Caki2 (cell line): ENCODE results near the gene DGKD. TPM values are rescaled to one million over a fixed set of nuclear protein-coding genes. Genes with fewer than 3 reads are reported as not detected.

Experiments used
- DNase-seq: peaks from one replicate; pipeline ENCODE4 v3.0.0-alpha.2; 2015; ENCODE audit warnings: low read depth
- in situ Hi-C: cut with HindIII; loops from 2 replicates; pipeline ENCODE4 v1.10.0; 2016; ENCODE audit warnings: low sequenced_read_pairs, low pct_unique_long_range_greater_than_20kb, mixed read lengths
- total RNA-seq: library from RNA; depleted of rRNA; stranded (reverse); fragments of >200 nt; shearing (Covaris generic); gene quantifications from 2 replicates; pipeline ENCODE4 v1.2.3, GENCODE V29; 2014; ENCODE audit warnings: low replicate concordance

Gene DGKD
- total RNA-seq, 1 experiment from 2014 or later, result 7.8 TPM

DNA sequence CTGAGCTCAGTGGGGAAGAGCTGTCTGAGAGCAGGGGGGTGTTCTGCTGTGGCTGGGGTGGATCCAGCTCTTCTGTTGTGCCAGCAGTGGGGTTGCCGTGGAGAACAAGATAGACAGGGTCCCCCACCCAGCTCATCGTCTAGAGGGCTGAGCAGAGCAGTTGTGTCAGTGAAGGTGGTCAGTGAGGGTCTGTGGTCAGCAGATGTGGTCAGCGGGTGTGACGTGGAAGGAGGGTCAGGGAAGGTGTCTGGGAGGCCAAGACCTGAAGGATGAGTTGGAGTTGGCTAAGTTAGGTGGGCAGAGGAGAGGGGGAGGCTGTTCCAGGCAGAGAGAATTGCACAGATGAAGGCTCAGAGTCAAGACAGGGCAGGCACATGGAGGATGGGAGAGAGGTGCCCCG is 103.1 kb downstream of the DGKD start:
- in situ Hi-C loops, result no loop called here
- no peak for DNase-seq

DNA sequence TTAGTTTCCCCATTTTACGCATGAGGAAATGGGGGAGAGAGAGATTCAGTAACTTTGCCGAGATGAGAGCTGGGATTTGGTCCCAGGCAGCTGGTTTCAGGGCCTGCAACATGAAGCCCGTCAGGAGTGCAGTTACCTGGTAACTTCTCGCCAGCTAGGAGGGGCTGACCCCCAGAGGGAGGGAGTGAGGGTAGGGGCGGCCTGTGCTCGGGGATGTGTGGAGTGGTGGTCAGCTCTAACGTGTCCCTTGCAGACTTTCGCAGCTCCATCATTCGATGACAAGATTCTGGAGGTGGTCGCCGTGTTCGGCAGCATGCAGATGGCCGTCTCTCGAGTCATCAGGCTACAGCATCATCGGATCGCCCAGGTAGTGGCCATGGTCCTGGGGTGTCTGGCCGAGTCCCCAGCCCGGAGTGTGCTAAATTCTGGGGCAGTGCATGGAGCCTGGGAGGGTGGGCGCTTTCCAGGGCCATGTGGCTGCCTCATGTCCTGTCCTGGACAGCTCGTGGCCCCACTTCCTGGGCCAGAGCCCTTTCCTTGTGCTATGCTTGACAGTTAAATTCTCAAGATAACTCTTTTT is 103.8 kb downstream of the DGKD start:
- in situ Hi-C loops, result no loop called here
- no peak for DNase-seq

DNA sequence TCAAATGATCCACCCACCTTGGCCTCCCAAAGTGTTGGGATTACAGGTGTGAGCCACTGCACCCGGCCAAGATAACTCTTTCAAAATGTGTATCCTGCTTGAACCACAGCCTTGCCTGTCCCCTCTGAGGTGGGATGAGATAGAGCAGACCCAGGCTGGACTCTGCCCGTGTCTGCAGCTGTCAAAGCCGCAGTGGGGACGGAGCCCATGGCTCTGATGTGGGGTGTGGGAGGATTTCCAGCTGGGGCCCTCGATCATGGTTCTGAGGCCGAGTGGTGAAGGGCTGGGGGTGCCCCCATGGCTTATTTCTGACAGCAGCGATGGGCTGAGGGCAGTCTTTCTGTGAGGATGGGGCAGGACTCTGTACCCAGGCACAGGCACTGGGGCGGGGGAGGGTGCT is 104.5 kb downstream of the DGKD start:
- DNase-seq, result no peak
- in situ Hi-C loops, result no loop called here

DNA sequence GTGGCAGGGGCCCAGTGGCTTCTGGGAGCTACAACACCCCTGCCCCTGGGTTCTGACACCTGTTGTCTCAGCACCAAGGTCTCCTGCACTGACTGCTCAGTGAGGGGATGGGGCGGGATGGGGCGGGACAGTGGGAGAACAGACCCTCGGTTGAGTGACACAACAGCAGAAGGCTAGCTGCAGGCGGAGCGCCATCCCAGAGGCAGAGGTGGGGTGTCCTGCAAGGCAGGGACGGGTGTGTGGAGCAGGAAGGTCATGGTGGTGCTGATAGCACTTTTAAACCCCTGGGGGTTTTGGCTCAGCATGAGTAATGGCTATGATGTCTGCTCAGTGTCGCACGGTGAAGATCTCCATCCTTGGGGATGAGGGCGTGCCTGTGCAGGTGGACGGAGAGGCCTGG is 105.1 kb downstream of the DGKD start:
- in situ Hi-C loops, result no loop called here
- no peak for DNase-seq

DNA sequence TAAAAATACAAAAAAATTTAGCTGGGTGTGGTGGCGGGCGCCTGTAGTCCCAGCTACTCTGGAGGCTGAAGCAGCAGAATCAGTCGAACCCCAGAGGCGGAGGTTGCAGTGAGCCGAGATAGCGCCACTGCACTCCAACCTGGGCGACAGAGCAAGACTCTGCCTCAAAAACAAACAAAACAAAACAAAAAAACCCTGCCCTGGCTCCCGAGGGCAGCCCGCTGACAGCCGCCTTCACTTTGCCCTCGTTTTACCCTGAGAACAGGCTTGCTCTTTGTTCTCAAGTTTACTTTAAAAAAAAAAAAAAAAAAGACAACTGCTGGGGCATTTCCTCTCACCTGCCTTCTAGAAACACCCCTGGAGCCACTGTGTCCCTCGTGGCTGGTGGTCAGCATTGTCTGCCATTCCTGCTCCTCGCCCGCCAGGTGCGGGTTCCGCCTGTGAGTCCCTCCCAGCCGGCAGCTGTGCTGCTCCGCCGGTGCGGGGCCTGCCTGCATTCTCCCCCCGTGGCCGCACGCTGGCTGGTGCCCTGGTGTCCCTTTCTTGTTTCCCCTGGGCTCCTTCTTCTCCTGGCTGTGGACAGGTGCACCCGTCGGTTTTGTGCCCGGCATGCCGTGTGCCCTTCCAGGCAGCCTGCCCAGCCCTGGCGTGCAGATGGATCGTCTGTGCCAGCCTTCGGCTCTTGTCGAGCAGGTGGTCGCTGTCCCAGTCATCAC is 106.6 kb downstream of the DGKD start:
- in situ Hi-C loops, result no loop called here
- DNase-seq, result no peak

DNA sequence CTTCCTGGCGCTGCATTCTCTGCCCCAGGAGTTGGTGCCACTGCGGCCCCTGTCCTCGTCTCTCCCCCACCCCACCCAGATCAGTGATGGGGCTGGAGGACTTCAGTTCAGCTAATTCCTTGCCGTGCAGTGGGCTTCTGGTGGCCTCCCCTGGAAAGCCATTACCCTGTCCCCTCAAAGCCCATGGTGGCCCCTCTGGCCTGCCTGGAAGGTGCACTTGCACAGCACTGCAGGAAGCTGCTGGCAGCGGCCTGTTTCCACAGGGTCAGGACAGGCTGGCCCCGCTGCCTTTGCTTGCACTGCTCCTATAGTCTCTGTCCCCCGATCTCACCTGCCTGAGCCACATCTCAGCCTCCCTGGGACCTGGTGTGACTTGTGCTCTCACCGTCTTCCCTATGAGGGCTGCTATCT is 107.2 kb downstream of the DGKD start:
- no peak for DNase-seq
- in situ Hi-C loops, result no loop called here

DNA sequence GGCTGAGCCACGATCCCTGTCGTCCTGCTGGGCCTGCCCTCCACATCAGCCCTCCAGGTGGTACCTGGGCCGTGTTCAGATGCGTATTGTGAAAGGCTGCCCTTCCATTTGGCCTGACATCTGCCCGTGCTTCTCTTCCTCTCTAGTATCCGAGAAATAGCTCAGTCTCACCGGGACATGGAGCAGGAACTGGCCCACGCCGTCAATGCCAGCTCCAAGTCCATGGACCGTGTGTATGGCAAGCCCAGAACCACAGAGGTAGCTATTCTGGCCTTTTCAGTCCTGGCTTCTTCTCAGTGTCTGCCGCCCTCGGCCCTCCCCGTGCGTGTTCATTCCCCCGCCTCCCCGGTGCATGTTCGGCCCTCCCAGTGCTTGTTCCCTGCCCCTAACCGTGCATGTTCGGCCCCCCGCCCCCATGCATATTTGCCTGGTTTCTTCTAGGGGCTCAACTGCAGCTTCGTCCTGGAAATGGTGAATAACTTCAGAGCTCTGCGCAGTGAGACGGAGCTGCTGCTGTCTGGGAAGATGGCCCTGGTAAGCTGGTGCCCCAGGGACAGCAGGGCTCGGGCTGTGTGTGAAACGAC is 108.0 kb downstream of the DGKD start:
- in situ Hi-C loops, result no loop called here
- no peak for DNase-seq

DNA sequence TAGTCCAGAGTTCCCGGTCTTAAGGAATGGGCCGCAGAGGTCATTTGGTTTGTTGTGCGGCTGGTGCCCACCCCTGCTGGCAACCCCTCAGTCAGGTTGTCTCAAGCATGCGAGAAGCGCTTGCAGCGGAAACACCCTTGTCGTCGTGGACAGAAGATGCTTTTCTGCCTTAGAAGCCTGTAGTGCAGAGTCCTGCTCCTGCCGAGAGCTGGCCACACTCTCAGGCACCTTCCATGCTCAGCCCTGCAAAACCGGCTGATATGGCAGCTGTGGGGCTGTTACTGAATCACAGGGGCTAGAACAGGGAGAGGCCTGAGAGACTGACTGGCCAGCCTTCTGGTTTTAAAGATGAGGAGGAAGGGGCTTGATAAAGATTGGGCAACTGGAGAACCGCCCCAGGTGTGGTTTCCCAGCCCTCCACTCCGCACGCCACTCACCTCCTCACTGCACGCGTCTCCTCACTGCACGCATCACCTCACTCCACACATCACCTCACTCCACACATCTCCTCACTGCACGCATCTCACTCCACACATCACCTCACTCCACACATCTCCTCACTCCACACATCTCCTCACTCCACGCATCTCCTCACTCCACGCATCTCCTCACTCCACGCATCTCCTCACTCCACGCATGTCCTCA is 108.7 kb downstream of the DGKD start:
- no peak for DNase-seq
- in situ Hi-C loops, result no loop called here

DNA sequence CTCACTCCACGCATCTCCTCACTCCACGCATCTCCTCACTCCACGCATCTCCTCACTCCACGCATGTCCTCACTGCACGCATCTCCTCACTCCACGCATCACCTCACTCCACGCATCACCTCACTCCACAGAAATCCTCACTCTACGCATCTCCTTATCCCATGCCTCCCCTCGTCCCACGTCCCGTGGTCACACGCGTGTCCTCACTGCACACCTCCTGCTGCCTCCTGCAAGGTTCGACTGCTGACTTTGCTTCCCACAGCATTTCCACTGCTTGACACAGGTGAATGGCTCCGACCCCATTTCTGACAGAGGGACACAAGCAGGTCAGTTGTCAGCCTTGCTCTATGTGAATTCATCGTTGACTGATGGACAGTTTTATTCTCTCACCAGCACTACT is 109.3 kb downstream of the DGKD start:
- in situ Hi-C loops, result no loop called here

DNA sequence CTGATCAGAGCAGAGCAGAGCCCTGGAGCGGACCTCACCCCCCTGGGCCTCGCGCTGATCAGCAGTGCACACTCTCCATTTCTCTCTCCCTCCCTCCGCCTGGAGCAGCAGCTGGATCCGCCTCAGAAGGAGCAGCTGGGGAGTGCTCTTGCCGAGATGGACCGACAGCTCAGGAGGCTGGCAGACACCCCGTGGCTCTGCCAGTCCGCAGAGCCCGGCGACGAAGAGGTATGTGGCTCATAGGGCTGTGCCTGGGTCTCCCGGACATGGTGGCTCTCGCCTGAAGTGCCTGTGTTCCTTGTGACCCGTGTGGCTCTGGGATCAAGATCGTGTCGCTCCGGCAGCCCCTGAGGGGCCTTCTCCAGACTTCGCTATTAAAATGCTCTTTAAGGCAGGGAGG is 109.8 kb downstream of the DGKD start:
- no peak for DNase-seq
- in situ Hi-C loops, result no loop called here

More for the DNA sequence above, 109.3 kb downstream of the DGKD start:
- no peak for DNase-seq

DNA sequence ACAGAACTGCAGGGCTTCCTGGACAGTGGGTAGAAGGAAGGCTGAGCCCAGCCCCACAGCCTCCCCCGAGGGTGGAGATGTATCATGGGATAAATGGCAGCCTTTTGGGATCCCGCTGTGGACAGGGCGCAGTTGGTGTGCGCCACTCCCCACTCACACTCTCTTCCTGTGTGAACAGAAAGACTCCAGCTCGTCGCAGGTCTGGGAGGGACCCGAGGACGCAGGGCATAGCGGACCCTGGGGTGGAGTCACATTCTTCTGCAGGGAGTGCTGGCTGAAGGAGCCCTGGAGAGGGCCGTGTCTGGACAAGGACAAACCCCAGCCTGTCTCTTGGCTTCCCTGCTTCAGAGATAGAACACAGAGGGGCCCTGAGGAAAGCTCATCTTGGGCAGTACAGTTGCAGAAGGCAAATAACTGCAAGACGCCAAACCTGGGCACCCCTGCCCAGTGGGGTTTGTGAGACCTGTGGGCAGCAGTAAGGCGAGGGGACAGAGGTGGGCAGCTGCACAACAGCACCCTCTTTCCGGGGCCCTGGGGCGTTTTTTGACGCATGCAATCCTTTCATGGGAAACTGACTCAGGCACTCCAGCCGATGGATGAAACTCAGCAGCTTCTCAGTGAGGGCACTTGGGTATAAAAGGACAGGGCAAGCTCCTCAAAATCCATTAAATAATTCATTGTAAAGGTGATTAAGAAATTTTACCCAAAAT is 110.4 kb downstream of the DGKD start:
- DNase-seq, result no peak
- in situ Hi-C loops, result no loop called here

DNA sequence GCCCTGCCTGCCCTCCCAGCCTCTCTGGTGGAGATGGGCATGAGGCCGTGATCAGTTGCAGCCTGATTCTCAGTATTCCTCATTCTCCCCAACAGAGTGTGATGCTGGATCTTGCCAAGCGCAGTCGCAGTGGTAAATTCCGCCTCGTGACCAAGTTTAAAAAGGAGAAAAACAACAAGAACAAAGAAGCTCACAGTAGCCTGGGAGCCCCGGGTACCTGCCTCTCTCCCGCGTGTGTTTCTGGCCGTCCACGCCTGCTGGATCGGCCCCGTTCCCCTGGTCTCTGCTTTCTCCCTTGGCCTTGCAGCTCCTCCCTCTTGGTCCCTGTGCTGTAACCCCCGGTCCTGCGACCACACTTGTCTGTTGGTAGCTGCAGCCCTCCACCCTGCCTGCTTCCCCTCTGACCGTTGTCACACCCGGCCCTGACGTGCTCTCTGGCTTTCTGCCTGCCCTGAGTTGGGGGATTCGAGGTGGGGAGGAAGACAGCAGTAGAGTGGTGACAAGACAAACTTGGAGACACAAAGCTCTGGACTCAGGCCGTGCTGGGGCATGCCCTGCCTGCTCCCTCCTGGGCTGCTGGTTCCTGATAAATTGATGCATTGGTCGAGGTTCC is 112.8 kb downstream of the DGKD start:
- in situ Hi-C loops, result no loop called here
- no peak for DNase-seq

DNA sequence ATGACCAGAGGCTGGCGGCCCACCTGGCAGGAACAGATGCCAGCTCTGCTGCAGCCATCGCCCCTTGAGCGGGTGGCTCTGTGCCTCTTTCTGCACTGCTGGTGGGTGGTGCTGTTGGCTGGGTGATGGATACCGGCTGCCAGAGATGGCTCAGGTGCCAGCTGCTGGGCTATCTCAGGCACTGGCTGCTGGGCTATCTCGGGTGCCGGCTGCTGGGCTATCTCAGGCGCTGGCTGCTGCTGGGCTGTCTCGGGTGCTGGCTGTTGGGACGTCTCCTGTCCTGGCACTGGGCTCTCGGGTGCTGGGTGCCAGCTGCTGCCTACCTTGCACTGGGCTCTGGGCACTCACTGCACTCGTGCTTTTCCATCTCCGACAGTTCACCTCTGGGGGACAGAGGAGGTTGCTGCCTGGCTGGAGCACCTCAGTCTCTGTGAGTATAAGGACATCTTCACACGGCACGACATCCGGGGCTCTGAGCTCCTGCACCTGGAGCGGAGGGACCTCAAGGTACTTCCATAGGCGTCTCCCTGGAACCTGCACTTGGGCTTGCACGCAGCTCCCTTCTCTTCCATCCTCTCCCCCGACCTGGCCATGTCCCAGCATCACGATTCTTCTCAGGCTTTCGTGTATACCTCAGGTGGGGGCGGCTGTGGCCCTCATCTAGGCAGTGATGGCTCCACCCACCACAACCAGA is 113.9 kb downstream of the DGKD start:
- in situ Hi-C loops, result no loop called here
- DNase-seq, result no peak

DNA sequence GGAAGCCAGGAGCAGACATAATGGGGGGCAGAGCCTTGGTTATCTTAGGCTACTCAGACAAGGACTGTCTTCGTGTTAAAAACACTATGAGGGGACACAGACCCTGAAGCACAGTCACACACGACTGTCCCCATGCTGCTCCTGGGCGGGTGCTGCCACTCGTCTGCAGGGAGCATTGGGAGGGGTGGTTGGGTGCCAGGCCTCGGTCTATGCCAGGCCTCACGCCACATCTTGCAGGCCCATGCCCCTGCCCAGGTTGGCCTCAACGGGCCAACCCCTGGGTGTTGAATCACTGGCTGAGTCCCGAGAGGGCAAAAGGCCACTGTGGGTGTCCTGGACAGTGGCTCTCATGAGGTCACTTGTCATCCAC is 114.4 kb downstream of the DGKD start:
- in situ Hi-C loops, result no loop called here
- no peak for DNase-seq

DNA sequence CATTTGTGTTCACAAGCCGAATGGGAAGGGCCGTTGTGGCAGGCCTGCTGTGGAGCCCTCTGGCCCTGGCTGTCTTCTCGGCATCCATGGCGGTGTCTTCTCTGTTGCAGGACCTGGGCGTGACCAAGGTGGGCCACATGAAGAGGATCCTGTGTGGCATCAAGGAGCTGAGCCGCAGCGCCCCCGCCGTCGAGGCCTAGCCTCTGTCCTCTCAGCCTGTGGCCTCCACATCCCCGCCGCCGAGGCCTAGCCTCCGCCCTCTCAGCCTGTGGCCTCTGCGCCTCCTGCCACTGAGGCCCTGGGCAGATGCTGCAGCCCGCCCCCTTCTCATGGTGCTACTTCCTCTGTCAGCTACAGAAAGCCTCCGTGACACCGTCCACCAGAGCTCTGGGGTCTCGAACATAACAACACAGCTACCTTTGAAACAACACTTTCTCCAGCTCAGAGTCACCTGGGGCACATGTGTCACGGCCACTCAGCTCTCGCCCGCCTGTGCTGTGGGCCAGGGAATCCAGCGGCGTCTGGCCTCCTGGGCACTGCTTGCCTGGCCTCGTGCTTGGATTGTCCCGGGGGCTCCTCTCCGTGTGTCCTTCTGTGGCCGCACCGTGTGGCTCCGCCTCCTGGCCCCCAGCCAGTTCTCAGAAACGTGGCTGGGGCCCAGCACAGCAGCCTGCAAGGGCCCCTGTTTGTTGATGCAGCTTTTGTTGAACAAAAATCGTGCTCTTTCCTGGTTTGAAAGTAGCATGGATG is 115.1 kb downstream of the DGKD start:
- DNase-seq, result no peak
- in situ Hi-C loops, result no loop called here

DNA sequence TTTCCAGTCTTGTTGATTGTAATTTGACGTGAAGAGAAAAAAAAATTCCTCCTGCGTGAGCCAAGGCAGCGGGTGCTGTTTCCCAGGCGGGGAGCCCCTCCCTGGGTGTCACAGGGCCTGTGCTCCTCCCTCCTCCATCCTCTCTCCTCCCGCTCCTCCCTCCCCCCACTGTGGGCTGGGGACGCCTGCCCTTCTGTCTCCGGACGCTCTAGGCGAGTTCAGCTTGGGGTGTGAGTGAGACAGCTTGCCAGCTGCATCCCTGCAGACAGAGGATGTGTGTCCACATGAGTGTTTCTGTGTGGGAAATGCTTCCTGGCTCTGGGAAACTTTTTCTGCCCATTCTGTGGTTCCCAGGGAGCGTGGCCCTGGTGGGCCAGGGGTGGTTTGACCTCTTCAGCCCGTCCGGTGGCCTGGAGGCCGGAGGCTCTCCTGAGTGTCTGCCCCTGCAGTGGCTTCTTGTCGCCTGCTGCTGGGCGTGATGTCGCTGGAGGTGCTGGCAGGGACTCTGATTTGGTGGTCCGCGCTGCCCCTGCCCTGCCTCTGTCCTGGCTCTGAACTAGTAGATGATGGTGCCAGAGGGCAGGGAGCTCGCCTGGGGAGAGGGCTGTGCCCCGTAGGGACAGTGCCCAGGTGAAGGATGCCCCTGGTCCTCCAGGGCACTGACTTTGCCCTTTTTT is 115.9 kb downstream of the DGKD start:
- DNase-seq, result no peak
- in situ Hi-C loops, result no loop called here

DNA sequence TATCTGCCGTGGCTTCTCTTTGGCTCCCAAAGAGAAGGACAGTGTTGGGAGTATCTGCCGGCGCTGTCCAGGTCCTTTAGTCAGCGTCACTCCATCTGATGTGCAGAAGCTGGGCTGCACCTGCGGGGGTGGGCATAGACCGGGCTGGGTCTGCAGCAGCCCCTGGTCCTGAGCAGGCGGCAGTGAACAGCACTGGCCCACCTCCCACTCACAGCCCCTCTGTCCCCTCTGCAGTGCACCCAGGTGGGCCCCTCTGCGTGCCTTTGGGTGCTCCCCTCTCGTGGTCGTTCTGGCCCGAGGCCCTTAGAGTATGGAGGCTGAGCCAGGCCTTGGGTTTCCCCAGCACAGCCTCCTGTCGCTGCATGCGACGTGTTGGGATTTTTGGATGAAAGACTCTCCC is 116.5 kb downstream of the DGKD start:
- no peak for DNase-seq
- in situ Hi-C loops, result no loop called here
